Measurements from ENCODE around the gene INPP5E. TPM values are rescaled to one million over a fixed set of nuclear protein-coding genes. Genes with fewer than 3 reads are reported as not detected.

Gene INPP5E
- total RNA-seq, 1 donor from 2014 or later: 16.7 TPM

DNA sequence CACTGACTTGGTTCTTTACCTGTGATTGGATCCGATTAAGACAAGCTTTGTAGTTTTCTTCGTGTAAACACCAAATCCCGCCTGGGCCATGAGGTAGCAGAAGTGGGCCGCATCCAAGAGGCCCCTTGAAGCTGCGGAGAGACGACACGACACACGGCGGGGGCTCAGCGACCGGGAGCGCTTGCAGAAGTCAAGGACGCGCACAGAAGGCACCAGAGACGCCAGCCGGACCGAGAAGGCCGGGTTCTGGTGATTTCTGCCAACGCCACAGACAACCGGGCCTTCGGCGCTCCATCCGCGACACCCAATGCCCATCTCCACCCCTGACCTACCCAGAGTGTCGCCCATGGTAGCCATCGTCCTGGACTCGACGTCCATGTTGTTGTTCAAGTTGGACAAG lies 19.8 kb upstream of the INPP5E start:
- H3K27ac Mint-ChIP-seq (ENCODE audit: unreplicated experiment): no peak overlapping the region
- no peaks in the 10 kb centered on the region for H3K4me1 Mint-ChIP-seq (ENCODE audit: unreplicated experiment)
- no peaks in the 10 kb centered on the region for H3K27me3 Mint-ChIP-seq (ENCODE audit: unreplicated experiment)
- no peak for TF ChIP-seq CTCF (IDR thresholded peaks at IDR 0.05)
- no peak for DNase-seq (ENCODE audit: extremely low spot score, unreplicated experiment)
- H3K9me3 Mint-ChIP-seq (ENCODE audit: unreplicated experiment): no peaks in the 10 kb centered on the region
- peaks cover 53% of the 10 kb centered on the region for H3K36me3 Mint-ChIP-seq (ENCODE audit: unreplicated experiment)
- H3K4me3 Mint-ChIP-seq (ENCODE audit: unreplicated experiment): no peak overlapping the region

DNA sequence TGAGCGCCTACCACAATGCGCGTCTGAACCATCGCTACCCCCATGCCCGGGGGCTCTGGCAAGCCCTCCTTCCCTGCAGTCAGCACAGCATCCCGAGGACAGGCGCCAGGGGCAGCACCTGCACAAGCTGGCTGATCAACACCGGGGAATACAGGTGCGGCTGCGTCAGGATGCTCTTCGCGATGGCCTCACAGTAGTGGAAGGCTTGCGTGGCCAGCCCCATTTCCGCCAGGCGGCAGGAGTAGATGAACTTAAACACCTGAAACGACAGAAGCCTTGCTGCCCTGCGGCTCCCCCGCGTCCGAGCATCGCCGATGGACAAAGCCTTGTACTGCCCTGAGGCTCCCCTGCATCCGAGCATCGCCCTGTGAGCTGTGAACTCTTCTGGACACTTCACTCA lies 17.7 kb upstream of the INPP5E start:
- Mint-ChIP-seq H3K27ac (ENCODE audit: unreplicated experiment) (no peak overlapping the region), H3K4me3 (ENCODE audit: unreplicated experiment) (no peak overlapping the region), H3K36me3 (ENCODE audit: unreplicated experiment) (peaks cover 55% of the 10 kb centered on the region), H3K27me3 (ENCODE audit: unreplicated experiment) (no peaks in the 10 kb centered on the region), H3K9me3 (ENCODE audit: unreplicated experiment) (no peaks in the 10 kb centered on the region), H3K4me1 (ENCODE audit: unreplicated experiment) (no peaks in the 10 kb centered on the region)
- TF ChIP-seq CTCF (IDR thresholded peaks at IDR 0.05): no peak
- no peak for DNase-seq (ENCODE audit: extremely low spot score, unreplicated experiment)

GRCh38 chr9:136456258-136456657 lies 16.6 kb upstream of the INPP5E start:
- Mint-ChIP-seq H3K27ac (ENCODE audit: unreplicated experiment) (no peak overlapping the region), H3K9me3 (ENCODE audit: unreplicated experiment) (no peaks in the 10 kb centered on the region), H3K4me3 (ENCODE audit: unreplicated experiment) (no peak overlapping the region), H3K27me3 (ENCODE audit: unreplicated experiment) (no peaks in the 10 kb centered on the region), H3K36me3 (ENCODE audit: unreplicated experiment) (peaks cover 56% of the 10 kb centered on the region), H3K4me1 (ENCODE audit: unreplicated experiment) (no peaks in the 10 kb centered on the region)
- no peak for DNase-seq (ENCODE audit: extremely low spot score, unreplicated experiment)
- no peak for TF ChIP-seq CTCF (IDR thresholded peaks at IDR 0.05)

GRCh38 chr9:136455043-136456002 lies 15.7 kb upstream of the INPP5E start:
- H3K4me3 Mint-ChIP-seq (ENCODE audit: unreplicated experiment): no peak overlapping the region
- H3K36me3 Mint-ChIP-seq (ENCODE audit: unreplicated experiment): peaks cover 57% of the 10 kb centered on the region
- no peaks in the 10 kb centered on the region for H3K9me3 Mint-ChIP-seq (ENCODE audit: unreplicated experiment)
- H3K27ac Mint-ChIP-seq (ENCODE audit: unreplicated experiment): no peak overlapping the region
- TF ChIP-seq CTCF (IDR thresholded peaks at IDR 0.05): no peak
- DNase-seq (ENCODE audit: extremely low spot score, unreplicated experiment): no peak
- H3K27me3 Mint-ChIP-seq (ENCODE audit: unreplicated experiment): no peaks in the 10 kb centered on the region
- H3K4me1 Mint-ChIP-seq (ENCODE audit: unreplicated experiment): no peaks in the 10 kb centered on the region

DNA sequence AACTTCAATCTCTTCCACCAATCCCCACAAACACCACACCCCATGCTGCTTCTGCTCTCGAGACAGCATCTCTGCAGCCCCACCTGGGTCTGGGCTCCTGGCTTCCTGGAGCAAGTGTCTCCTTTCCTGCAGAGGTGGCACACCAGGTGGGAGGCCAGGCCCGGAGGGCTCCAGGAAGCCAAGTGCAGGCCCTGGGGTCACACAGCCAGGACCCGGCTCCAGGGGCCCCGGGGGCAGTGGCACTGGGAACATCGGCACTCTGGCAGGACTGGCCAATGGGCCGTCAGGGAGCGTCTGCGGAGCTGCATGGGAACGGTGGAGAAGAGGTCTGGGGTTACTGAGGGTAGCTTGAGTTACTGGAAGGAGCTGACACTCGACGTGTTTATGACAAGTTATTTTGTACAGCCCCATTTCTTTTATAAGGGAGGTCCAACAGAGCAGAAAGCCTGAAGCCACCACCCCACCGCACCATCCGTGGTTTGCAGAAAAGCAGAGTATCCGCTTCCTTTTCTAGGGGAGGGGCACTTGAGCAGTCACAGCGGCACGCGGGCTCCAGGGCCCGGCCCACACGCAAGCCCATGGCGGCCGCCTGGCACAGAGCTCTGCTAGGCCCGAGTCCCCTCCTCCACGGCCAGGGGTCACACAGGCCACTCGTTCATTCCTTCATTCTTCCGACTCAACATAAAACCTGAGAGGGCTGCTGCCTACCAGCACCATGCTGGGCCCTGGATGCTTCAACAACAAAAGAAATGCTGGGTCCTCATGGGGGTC lies 14.6 kb upstream of the INPP5E start:
- no peak overlapping the region for H3K27ac Mint-ChIP-seq (ENCODE audit: unreplicated experiment)
- H3K36me3 Mint-ChIP-seq (ENCODE audit: unreplicated experiment): peaks cover 56% of the 10 kb centered on the region
- H3K9me3 Mint-ChIP-seq (ENCODE audit: unreplicated experiment): no peaks in the 10 kb centered on the region
- no peaks in the 10 kb centered on the region for H3K27me3 Mint-ChIP-seq (ENCODE audit: unreplicated experiment)
- no peak for TF ChIP-seq CTCF (IDR thresholded peaks at IDR 0.05)
- H3K4me1 Mint-ChIP-seq (ENCODE audit: unreplicated experiment): no peaks in the 10 kb centered on the region
- no peak overlapping the region for H3K4me3 Mint-ChIP-seq (ENCODE audit: unreplicated experiment)
- DNase-seq (ENCODE audit: extremely low spot score, unreplicated experiment): no peak
